Measurements from ENCODE around the gene NKAIN4. TPM values are rescaled to one million over a fixed set of nuclear protein-coding genes. Genes with fewer than 3 reads are reported as not detected.

The NKAIN4 gene
- total RNA-seq, 1 experiment from 2014 or later: not detected

- Histone ChIP-seq H3K27ac (ENCODE audit: low read length) (no peak overlapping the region), H3K9me2 (replicated peaks; ENCODE audit: low read length) (no peaks in the 10 kb centered on the region), H3K79me2 (ENCODE audit: low read length) (peaks cover 80% of the 10 kb centered on the region), H3K27me3 (ENCODE audit: low read length) (no peaks in the 10 kb centered on the region), H3K4me2 (ENCODE audit: low read length) (peak overlapping the region; percentile 34; the same call in 1 of the 2 replicates), H3K4me1 (ENCODE audit: insufficient read depth, low read length) (peaks cover 36% of the 10 kb centered on the region), H3F3A (ENCODE audit: low read length, unreplicated experiment) (no peaks in the 10 kb centered on the region), H3K9me3 (ENCODE audit: low read length) (no peaks in the 10 kb centered on the region), H4K20me1 (ENCODE audit: low read length) (peaks cover 64% of the 10 kb centered on the region), H3K4me3 (ENCODE audit: low read length) (no peak overlapping the region), H3K9ac (ENCODE audit: low read length) (no peak overlapping the region), H2AFZ (ENCODE audit: low read length) (no peak overlapping the region), H3K36me3 (ENCODE audit: low read depth, low read length) (peaks cover 56% of the 10 kb centered on the region)
- CTCF ChIA-PET: no interaction called here
- BruUV-seq (replicated peaks): no TSS peak
- intact Hi-C loops (cut with micrococcal nuclease): no loop called here
- TF ChIP-seq EZH2 (IDR thresholded peaks at IDR 0.05; ENCODE audit: low read length, unreplicated experiment) (no peak), CTCF (conservative IDR thresholded peaks at IDR 0.05; ENCODE audit: low read depth, low read length) (no peak), EZH2phosphoT487 (IDR thresholded peaks at IDR 0.05; ENCODE audit: borderline replicate concordance, low read length) (no peak)
- POLR2A ChIA-PET (ENCODE audit: unreplicated experiment): no interaction called here
- ATAC-seq: no peak
- no peak for DNase-seq
These were observed 41.5 kb downstream of the NKAIN4 start for GRCh38 chr20:63212792-63213191.

GRCh38 chr20:63212393-63212730 is 41.9 kb downstream of the NKAIN4 start:
- CTCF ChIA-PET: no interaction called here
- TF ChIP-seq EZH2phosphoT487 (IDR thresholded peaks at IDR 0.05; ENCODE audit: borderline replicate concordance, low read length): no peak
- TF ChIP-seq CTCF (conservative IDR thresholded peaks at IDR 0.05; ENCODE audit: low read depth, low read length): no peak
- no peak for TF ChIP-seq EZH2 (IDR thresholded peaks at IDR 0.05; ENCODE audit: low read length, unreplicated experiment)

GRCh38 chr20:63210011-63210605 is 44.2 kb downstream of the NKAIN4 start:
- Histone ChIP-seq H3F3A (ENCODE audit: low read length, unreplicated experiment) (no peaks in the 10 kb centered on the region), H3K4me1 (ENCODE audit: insufficient read depth, low read length) (peaks cover 38% of the 10 kb centered on the region), H3K27me3 (ENCODE audit: low read length) (no peaks in the 10 kb centered on the region), H3K9me3 (ENCODE audit: low read length) (no peaks in the 10 kb centered on the region), H3K79me2 (ENCODE audit: low read length) (peaks cover 100% of the 10 kb centered on the region), H3K4me3 (ENCODE audit: low read length) (no peak overlapping the region), H3K4me2 (ENCODE audit: low read length) (no peak overlapping the region), H2AFZ (ENCODE audit: low read length) (no peak overlapping the region), H4K20me1 (ENCODE audit: low read length) (peaks cover 74% of the 10 kb centered on the region), H3K9ac (ENCODE audit: low read length) (no peak overlapping the region), H3K9me2 (replicated peaks; ENCODE audit: low read length) (no peaks in the 10 kb centered on the region), H3K27ac (ENCODE audit: low read length) (no peak overlapping the region), H3K36me3 (ENCODE audit: low read depth, low read length) (peaks cover 64% of the 10 kb centered on the region)
- no TSS peak for BruUV-seq (replicated peaks)
- ChIA-PET CTCF (no interaction called here), POLR2A (ENCODE audit: unreplicated experiment) (no interaction called here)
- intact Hi-C loops (cut with micrococcal nuclease): no loop called here
- TF ChIP-seq EZH2 (IDR thresholded peaks at IDR 0.05; ENCODE audit: low read length, unreplicated experiment) (no peak), EZH2phosphoT487 (IDR thresholded peaks at IDR 0.05; ENCODE audit: borderline replicate concordance, low read length) (no peak), CTCF (conservative IDR thresholded peaks at IDR 0.05; ENCODE audit: low read depth, low read length) (no peak)
- ATAC-seq (no peak), DNase-seq (no peak)

More at GRCh38 chr20:63212393-63212730, 41.9 kb downstream of the NKAIN4 start:
- Histone ChIP-seq H3K9ac (ENCODE audit: low read length) (no peak overlapping the region), H3K4me3 (ENCODE audit: low read length) (no peak overlapping the region), H3K9me2 (replicated peaks; ENCODE audit: low read length) (no peaks in the 10 kb centered on the region), H3K27me3 (ENCODE audit: low read length) (no peaks in the 10 kb centered on the region), H3K9me3 (ENCODE audit: low read length) (no peaks in the 10 kb centered on the region), H3K4me2 (ENCODE audit: low read length) (peak overlapping the region; percentile 34), H3K4me1 (ENCODE audit: insufficient read depth, low read length) (peaks cover 39% of the 10 kb centered on the region), H3K79me2 (ENCODE audit: low read length) (peaks cover 84% of the 10 kb centered on the region), H3F3A (ENCODE audit: low read length, unreplicated experiment) (no peaks in the 10 kb centered on the region), H2AFZ (ENCODE audit: low read length) (no peak overlapping the region), H3K36me3 (ENCODE audit: low read depth, low read length) (peaks cover 57% of the 10 kb centered on the region), H3K27ac (ENCODE audit: low read length) (no peak overlapping the region), H4K20me1 (ENCODE audit: low read length) (peaks cover 64% of the 10 kb centered on the region)
- DNase-seq (no peak), ATAC-seq (no peak)
- BruUV-seq (replicated peaks): no TSS peak
- intact Hi-C loops (cut with micrococcal nuclease): no loop called here
- POLR2A ChIA-PET (ENCODE audit: unreplicated experiment): no interaction called here
